ENCODE results near the gene C2orf69.

DNA sequence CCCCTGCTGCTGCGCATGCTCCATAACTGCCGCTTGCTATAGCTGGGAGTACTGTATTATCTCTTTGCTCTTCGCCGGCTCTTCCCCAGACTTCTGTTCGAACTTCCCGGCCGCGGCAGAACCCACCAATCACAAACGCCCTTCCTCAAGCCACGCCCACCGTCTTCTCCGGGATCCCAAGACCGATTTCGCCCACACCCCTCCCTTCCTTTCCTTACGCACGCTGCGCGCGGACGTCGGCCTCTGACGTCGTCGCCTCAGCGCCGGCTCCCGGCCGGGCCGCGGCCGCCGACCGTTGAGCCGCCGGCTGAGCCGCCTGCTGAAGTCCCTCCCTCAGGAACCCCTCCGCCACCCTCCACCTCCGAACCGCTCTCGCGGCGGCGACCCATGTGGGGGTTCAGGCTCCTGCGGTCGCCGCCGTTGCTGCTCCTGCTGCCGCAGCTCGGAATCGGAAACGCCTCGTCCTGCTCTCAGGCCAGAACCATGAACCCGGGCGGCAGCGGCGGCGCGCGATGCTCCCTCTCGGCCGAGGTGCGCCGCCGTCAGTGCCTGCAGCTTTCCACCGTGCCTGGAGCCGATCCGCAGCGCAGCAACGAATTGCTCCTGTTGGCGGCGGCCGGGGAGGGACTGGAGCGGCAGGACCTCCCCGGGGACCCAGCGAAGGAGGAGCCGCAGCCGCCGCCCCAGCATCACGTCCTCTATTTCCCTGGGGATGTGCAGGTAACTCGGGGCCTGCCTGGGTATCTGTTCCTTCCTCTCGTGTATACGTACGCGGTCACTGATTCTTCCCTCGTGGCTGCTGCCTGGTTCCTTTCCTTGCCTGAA lies at the start of gene C2orf69:
- TF ChIP-seq, protein P1, sequence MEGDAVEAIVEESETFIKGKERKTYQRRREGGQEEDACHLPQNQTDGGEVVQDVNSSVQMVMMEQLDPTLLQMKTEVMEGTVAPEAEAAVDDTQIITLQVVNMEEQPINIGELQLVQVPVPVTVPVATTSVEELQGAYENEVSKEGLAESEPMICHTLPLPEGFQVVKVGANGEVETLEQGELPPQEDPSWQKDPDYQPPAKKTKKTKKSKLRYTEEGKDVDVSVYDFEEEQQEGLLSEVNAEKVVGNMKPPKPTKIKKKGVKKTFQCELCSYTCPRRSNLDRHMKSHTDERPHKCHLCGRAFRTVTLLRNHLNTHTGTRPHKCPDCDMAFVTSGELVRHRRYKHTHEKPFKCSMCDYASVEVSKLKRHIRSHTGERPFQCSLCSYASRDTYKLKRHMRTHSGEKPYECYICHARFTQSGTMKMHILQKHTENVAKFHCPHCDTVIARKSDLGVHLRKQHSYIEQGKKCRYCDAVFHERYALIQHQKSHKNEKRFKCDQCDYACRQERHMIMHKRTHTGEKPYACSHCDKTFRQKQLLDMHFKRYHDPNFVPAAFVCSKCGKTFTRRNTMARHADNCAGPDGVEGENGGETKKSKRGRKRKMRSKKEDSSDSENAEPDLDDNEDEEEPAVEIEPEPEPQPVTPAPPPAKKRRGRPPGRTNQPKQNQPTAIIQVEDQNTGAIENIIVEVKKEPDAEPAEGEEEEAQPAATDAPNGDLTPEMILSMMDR (IDR thresholded peaks at IDR 0.05), result no peak
- TF ChIP-seq POLR2A (IDR thresholded peaks at IDR 0.05) (peak; percentile 17 to 74), EP300 (IDR thresholded peaks at IDR 0.05) (no peak), POLR2AphosphoS5 (IDR thresholded peaks at IDR 0.05) (peak in 1 of 3 donors; percentile 7)

All from suprapubic skin (tissue), 4 donors.